Spleen (tissue), 7 donors: ENCODE data around the gene GAS6.

Experiments used
- CTCF ChIP-seq, 11 experiments: fragments of 200-600 bp in 7 of 11; fragments of 450-650 bp in 4 of 11; sonication (generic) in 4 of 11; IDR thresholded peaks in 8 of 11; conservative IDR thresholded peaks in 3 of 11; 1 replicate in 7 of 11; 2 replicates in 4 of 11; pipeline versions ENCODE4 v1.4.0 to v1.8.0; 2016 to 2021; ENCODE audit warnings: antibody characterized with exemption in 11 of 11, inconsistent platforms in 4 of 11, mild to moderate bottlenecking in 1 of 11
- POLR2A ChIP-seq, 3 donors: fragments of 450-650 bp; IDR thresholded peaks; one replicate each; pipeline ENCODE4 v1.5.1; 2017; ENCODE audit warnings: antibody characterized with exemption in 3 of 3, mild to moderate bottlenecking in 1 of 3
- POLR2AphosphoS5 ChIP-seq, 3 donors: sonication (generic); formaldehyde crosslinking; IDR thresholded peaks; one replicate each; pipeline ENCODE4 v1.5.1; 2017; ENCODE audit warnings: antibody characterized with exemption in 3 of 3
- donor health status: DM: no; HTN: no; CAD: no; lungs with moderate emphysema.
- donor health status: DM: no; HTN: no; CAD: no.
- donor health status: DM: no; HTN: no; CAD: no.

GRCh38 chr13:113861433-113862030, 2.3 kb downstream of the GAS6 start:
- TF ChIP-seq CTCF (IDR thresholded peaks at IDR 0.05 in 8 of 11, conservative IDR thresholded peaks at IDR 0.05 in 3 of 11) (no peak), POLR2A (IDR thresholded peaks at IDR 0.05) (no peak), POLR2AphosphoS5 (IDR thresholded peaks at IDR 0.05) (no peak)
